RWPE2 (cell line): ENCODE measurements around the gene SMIM35.

Source experiments
- ATAC-seq: fragments of 200-7000 bp; cut with Tn5 transposase; 3 replicates; pipeline ENCODE4 v1.9.1; 2021; ENCODE audit warnings: low read depth
- DNase-seq: peaks from one replicate; pipeline ENCODE4 v3.0.0-alpha.2; 2020; ENCODE audit warnings: low spot score
- H3K27ac ChIP-seq: fragments of 450-650 bp; 2 replicates; pipeline ENCODE4 v1.5.1; 2017; ENCODE audit warnings: mild to moderate bottlenecking; ENCODE audit not compliant: poor library complexity, severe bottlenecking
- H3K27me3 ChIP-seq: fragments of 250-450 bp; sonication (Bioruptor Pico); 2 replicates; pipeline ENCODE4 v1.5.1; 2021; ENCODE audit warnings: mild to moderate bottlenecking, moderate library complexity; ENCODE audit not compliant: insufficient read depth, poor library complexity, severe bottlenecking
- H3K36me3 ChIP-seq: fragments of 250-450 bp; sonication (Bioruptor Pico); 2 replicates; pipeline ENCODE4 v1.5.1; 2020; ENCODE audit warnings: low read depth, mild to moderate bottlenecking, moderate library complexity
- H3K4me1 ChIP-seq: fragments of 250-450 bp; sonication (Bioruptor Pico); 2 replicates; pipeline ENCODE4 v1.5.1; 2021; ENCODE audit warnings: mild to moderate bottlenecking, moderate library complexity; ENCODE audit not compliant: insufficient read depth, poor library complexity, severe bottlenecking
- H3K4me3 ChIP-seq: fragments of 250-450 bp; sonication (Bioruptor Pico); 2 replicates; pipeline ENCODE4 v1.5.1; 2021; ENCODE audit warnings: mild to moderate bottlenecking, moderate library complexity; ENCODE audit not compliant: severe bottlenecking
- H3K9me3 ChIP-seq: fragments of 250-450 bp; sonication (Bioruptor Pico); 2 replicates; pipeline ENCODE4 v1.5.1; 2021; ENCODE audit warnings: mild to moderate bottlenecking, moderate library complexity; ENCODE audit not compliant: severe bottlenecking
- CTCF ChIP-seq: fragments of 450-650 bp; IDR thresholded peaks from one replicate; pipeline ENCODE4 v1.5.1; 2017; ENCODE audit warnings: mild to moderate bottlenecking, moderate library complexity; ENCODE audit not compliant: poor library complexity, severe bottlenecking

Gene SMIM35

DNA sequence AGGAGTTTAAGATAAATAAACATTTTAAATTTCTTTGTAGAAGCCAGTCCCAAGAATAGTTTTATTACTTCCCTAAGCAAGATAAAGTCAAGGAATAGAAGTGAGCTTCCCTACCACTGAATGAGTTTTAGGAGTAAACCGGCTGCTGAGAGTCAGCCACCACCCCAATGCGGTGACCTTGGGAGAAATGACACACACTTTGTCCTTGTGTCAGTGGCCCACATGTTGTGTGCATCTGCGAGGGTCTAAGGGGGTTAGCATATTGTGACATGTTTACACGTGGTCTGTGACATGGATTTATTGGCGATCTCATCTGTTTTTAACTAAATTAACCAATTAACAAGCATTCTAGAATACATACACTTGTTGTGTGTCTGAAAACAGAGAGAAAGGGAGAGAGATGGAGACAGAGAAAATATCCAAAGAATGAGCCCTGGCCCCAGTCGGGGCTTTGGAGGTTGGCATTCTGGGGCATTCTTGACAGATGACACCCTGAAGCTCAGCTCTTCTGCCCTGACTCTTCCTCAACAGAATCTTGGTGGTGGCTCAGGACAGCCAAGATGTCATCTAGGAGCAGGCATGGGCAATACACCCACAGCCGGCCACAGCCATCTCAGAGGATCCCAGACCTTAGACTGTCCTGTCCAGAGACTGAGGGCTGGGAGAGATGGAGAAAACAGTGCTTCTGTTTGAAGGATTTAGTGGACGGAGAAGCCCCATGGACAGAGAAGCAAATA is 39.6 kb downstream of the SMIM35 start:
- no peak for DNase-seq
- no peak for ATAC-seq
- no peaks in the 10 kb centered on the region for H3K36me3 ChIP-seq
- H3K27ac ChIP-seq = no peak overlapping the region
- TF ChIP-seq CTCF = no peak
- H3K4me1 ChIP-seq = peaks cover 6% of the 10 kb centered on the region
- H3K27me3 ChIP-seq = no peaks in the 10 kb centered on the region
- no peaks in the 10 kb centered on the region for H3K9me3 ChIP-seq
- no peak overlapping the region for H3K4me3 ChIP-seq

- TF ChIP-seq CTCF = no peak
- DNase-seq (no peak), ATAC-seq (no peak; the same call in 2 of the 3 replicates)
Observed at GRCh38 chr11:118046051-118046963, 40.5 kb downstream of the SMIM35 start.

GRCh38 chr11:118045191-118045590 is 41.6 kb downstream of the SMIM35 start:
- no peak for TF ChIP-seq CTCF
- Histone ChIP-seq H3K4me1 (peaks cover 6% of the 10 kb centered on the region), H3K9me3 (no peaks in the 10 kb centered on the region), H3K36me3 (no peaks in the 10 kb centered on the region), H3K27me3 (no peaks in the 10 kb centered on the region), H3K4me3 (no peak overlapping the region), H3K27ac (no peak overlapping the region)
- DNase-seq (no peak), ATAC-seq (no peak)

More at GRCh38 chr11:118046051-118046963, 40.5 kb downstream of the SMIM35 start:
- Histone ChIP-seq H3K27ac (no peak overlapping the region), H3K4me3 (no peak overlapping the region), H3K4me1 (peaks cover 6% of the 10 kb centered on the region), H3K27me3 (no peaks in the 10 kb centered on the region), H3K9me3 (no peaks in the 10 kb centered on the region), H3K36me3 (no peaks in the 10 kb centered on the region)

GRCh38 chr11:118042796-118043195 is 44.0 kb downstream of the SMIM35 start:
- ATAC-seq = no peak
- no peak for DNase-seq
- TF ChIP-seq CTCF = no peak

More at GRCh38 chr11:118042796-118043195, 44.0 kb downstream of the SMIM35 start:
- Histone ChIP-seq H3K4me1 (peaks cover 6% of the 10 kb centered on the region), H3K4me3 (no peak overlapping the region), H3K27ac (no peak overlapping the region), H3K27me3 (no peaks in the 10 kb centered on the region), H3K9me3 (no peaks in the 10 kb centered on the region), H3K36me3 (no peaks in the 10 kb centered on the region)
